Measurements from ENCODE around the gene MAN1A2.
"Not testable (repeated sequence)": the region's sequence is repeated elsewhere in the genome, so short reads cannot be mapped to it uniquely, and the experiment has no call there.

MAN1A2 gene

GRCh38 chr1:117403597-117403996 lies 36.3 kb downstream of the MAN1A2 start:
- no peak for DNase-seq (ENCODE audit: low read depth)

- DNase-seq (ENCODE audit: low read depth): no peak
Observed at GRCh38 chr1:117405042-117405441, 37.8 kb downstream of the MAN1A2 start.

- no peak for DNase-seq (ENCODE audit: low read depth)
Observed at GRCh38 chr1:117412472-117412871, 45.2 kb downstream of the MAN1A2 start.

- no peak for DNase-seq (ENCODE audit: low read depth)
Observed at GRCh38 chr1:117413412-117413811, 46.2 kb downstream of the MAN1A2 start.

GRCh38 chr1:117414943-117415342 lies 47.7 kb downstream of the MAN1A2 start:
- no peak for DNase-seq (ENCODE audit: low read depth)

- no peak for DNase-seq (ENCODE audit: low read depth)
Observed at GRCh38 chr1:117416004-117416403, 48.8 kb downstream of the MAN1A2 start.

GRCh38 chr1:117416546-117417125 lies 49.4 kb downstream of the MAN1A2 start:
- DNase-seq (ENCODE audit: low read depth): no peak

- DNase-seq (ENCODE audit: low read depth): no peak
Observed at GRCh38 chr1:117425050-117425734, 57.9 kb downstream of the MAN1A2 start.

- no peak for DNase-seq (ENCODE audit: low read depth)
Observed at GRCh38 chr1:117427297-117427696, 60.0 kb downstream of the MAN1A2 start.

GRCh38 chr1:117433943-117434342 lies 66.7 kb downstream of the MAN1A2 start:
- DNase-seq (ENCODE audit: low read depth): no peak

GRCh38 chr1:117436513-117436912 lies 69.3 kb downstream of the MAN1A2 start:
- no peak for DNase-seq (ENCODE audit: low read depth)

- no peak for DNase-seq (ENCODE audit: low read depth)
Observed at GRCh38 chr1:117447661-117448060, 80.4 kb downstream of the MAN1A2 start.

- DNase-seq (ENCODE audit: low read depth): no peak
Observed at GRCh38 chr1:117452216-117452615, 85.0 kb downstream of the MAN1A2 start.

GRCh38 chr1:117453958-117454357 lies 86.7 kb downstream of the MAN1A2 start:
- DNase-seq (ENCODE audit: low read depth): no peak

- DNase-seq (ENCODE audit: low read depth): not testable (repeated sequence)
Observed at GRCh38 chr1:117458410-117458809, 91.2 kb downstream of the MAN1A2 start.

GRCh38 chr1:117466761-117467160 lies 99.5 kb downstream of the MAN1A2 start:
- no peak for DNase-seq (ENCODE audit: low read depth)

- DNase-seq (ENCODE audit: low read depth): no peak
Observed at GRCh38 chr1:117467336-117467735, 100.1 kb downstream of the MAN1A2 start.

- no peak for DNase-seq (ENCODE audit: low read depth)
Observed at GRCh38 chr1:117473063-117473462, 105.8 kb downstream of the MAN1A2 start.

GRCh38 chr1:117475495-117475894 lies 108.2 kb downstream of the MAN1A2 start:
- not testable (repeated sequence) for DNase-seq (ENCODE audit: low read depth)

GRCh38 chr1:117479086-117479485 lies 111.8 kb downstream of the MAN1A2 start:
- DNase-seq (ENCODE audit: low read depth): no peak

GRCh38 chr1:117481410-117481809 lies 114.2 kb downstream of the MAN1A2 start:
- DNase-seq (ENCODE audit: low read depth): no peak

- DNase-seq (ENCODE audit: low read depth): no peak
Observed at GRCh38 chr1:117493906-117494305, 126.7 kb downstream of the MAN1A2 start.

- DNase-seq (ENCODE audit: low read depth): no peak
Observed at GRCh38 chr1:117495068-117495467, 127.8 kb downstream of the MAN1A2 start.

GRCh38 chr1:117499071-117499470 lies 131.8 kb downstream of the MAN1A2 start:
- DNase-seq (ENCODE audit: low read depth): no peak

All from stimulated activated CD8-positive, alpha-beta memory T cell treated with anti-CD3 and anti-CD28 coated beads, Interleukin-15, amount 100 ng/mL, for 1 hour (primary cell).